SU-DHL-6 (cell line): ENCODE data around the gene FOSL2.

ENCODE experiments used
- H2AFZ ChIP-seq: fragments of 200-600 bp; sonication (generic); 2 replicates; pipeline ENCODE4 v1.6.1; 2014; ENCODE audit warnings: low read depth, mild to moderate bottlenecking, moderate library complexity, mixed read lengths, antibody characterized with exemption, low read length; ENCODE audit not compliant: severe bottlenecking
- H3F3A ChIP-seq: fragments of 200-600 bp; shearing (Covaris generic); 2 replicates; pipeline ENCODE4 v1.6.0; 2016; ENCODE audit warnings: antibody characterized with exemption, mild to moderate bottlenecking; ENCODE audit not compliant: insufficient read depth
- H3K27ac ChIP-seq: fragments of 200-600 bp; sonication (generic); 2 replicates; pipeline ENCODE4 v1.5.1; 2016; ENCODE audit warnings: low read depth, mild to moderate bottlenecking, low read length, moderate library complexity, mixed read lengths
- H3K27me3 ChIP-seq: fragments of 200-600 bp; sonication (generic), shearing (Covaris generic); 2 replicates; pipeline ENCODE4 v1.6.0; 2014; ENCODE audit warnings: mild to moderate bottlenecking, low read length
- H3K36me3 ChIP-seq: fragments of 200-600 bp; sonication (generic); 2 replicates; pipeline ENCODE4 v1.6.1; 2014; ENCODE audit warnings: mild to moderate bottlenecking, low read length, mixed read lengths
- H3K4me2 ChIP-seq: fragments of 300-600, 200-600 bp; shearing (Covaris generic), sonication (generic); 2 replicates; pipeline ENCODE4 v1.6.0; 2014; ENCODE audit warnings: low read length, low read depth, mild to moderate bottlenecking; ENCODE audit not compliant: poor library complexity, severe bottlenecking
- H3K4me3 ChIP-seq: fragments of 200-600 bp; sonication (generic); 2 replicates; pipeline ENCODE4 v1.5.1; 2014; ENCODE audit warnings: antibody characterized with exemption, low read length, mild to moderate bottlenecking, mixed read lengths; ENCODE audit not compliant: insufficient read depth, poor library complexity, severe bottlenecking
- H3K79me2 ChIP-seq: fragments of 200-600 bp; sonication (generic); 2 replicates; pipeline ENCODE4 v1.6.1; 2014; ENCODE audit warnings: mild to moderate bottlenecking, low read length, moderate library complexity; ENCODE audit not compliant: insufficient read depth
- H3K9ac ChIP-seq: fragments of 200-600 bp; sonication (generic); 2 replicates; pipeline ENCODE4 v1.7.0; 2014; ENCODE audit warnings: mild to moderate bottlenecking, low read length
- H3K9me2 ChIP-seq: fragments of 200-600 bp; sonication (generic); replicated peaks from 2 replicates; pipeline ENCODE4 v1.6.1; 2014; ENCODE audit warnings: low read length; ENCODE audit not compliant: insufficient read depth
- H3K9me3 ChIP-seq: fragments of 200-600 bp; sonication (generic); 2 replicates; pipeline ENCODE4 v1.6.1; 2014; ENCODE audit warnings: low read length, mixed read lengths; ENCODE audit not compliant: insufficient read depth
- H4K20me1 ChIP-seq: fragments of 200-600 bp; sonication (generic); 2 replicates; pipeline ENCODE4 v1.6.1; 2014; ENCODE audit warnings: low read depth, mild to moderate bottlenecking, antibody characterized with exemption, low read length, moderate library complexity, mixed read lengths
- EZH2phosphoT487 ChIP-seq: fragments of 200-600 bp; sonication (generic), shearing (Covaris generic); conservative IDR thresholded peaks from 2 replicates; pipeline ENCODE4 v1.6.1; 2018; ENCODE audit warnings: mild to moderate bottlenecking, antibody characterized with exemption, low read length, moderate library complexity, mixed read lengths
- TF ChIP-seq, protein P1 (sequence below): fragments of 200-600 bp; sonication (generic); IDR thresholded peaks from one replicate; pipeline ENCODE4 v1.5.1; 2017; ENCODE audit warnings: antibody characterized with exemption, mild to moderate bottlenecking, low read length, moderate library complexity; ENCODE audit not compliant: insufficient read depth, poor library complexity, severe bottlenecking

FOSL2 gene

DNA sequence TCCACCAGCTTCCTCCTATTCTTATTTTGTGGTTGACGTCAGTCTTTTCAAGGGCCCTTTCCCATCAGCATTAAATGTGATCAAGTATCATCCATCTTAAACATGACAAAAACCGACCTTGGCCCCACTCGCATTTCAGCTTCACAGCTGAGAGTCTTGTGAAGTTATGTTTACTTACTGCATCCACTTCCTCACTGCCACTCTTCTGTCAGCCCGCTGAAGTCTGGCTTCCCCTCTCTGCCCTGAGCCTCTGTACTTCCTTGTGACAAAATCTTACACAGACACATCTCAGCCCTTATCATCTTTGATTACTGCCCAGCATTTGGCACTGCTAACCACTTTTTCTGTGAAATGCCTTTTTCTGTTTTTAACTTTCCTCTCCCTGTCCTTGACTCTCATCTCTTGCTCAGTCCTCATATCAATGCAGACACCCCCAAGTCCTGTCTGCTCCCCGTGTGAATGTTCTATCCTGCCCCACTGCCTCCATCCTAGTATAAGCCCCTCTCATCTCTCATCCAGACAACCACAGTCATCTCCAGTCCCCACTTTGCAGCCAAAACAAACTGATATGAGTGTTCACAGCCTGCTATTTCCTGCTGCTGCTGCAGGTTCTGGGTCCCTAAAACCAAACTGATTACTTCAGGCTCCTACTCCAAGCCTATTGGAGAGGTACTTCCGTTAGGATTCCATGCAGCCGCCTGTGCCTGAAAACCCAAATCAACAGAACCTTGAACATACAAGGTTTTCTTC is 31.4 kb downstream of the FOSL2 start:
- Histone ChIP-seq H2AFZ (no peak overlapping the region), H3K9me2 (no peaks in the 10 kb centered on the region), H3K36me3 (no peaks in the 10 kb centered on the region), H3K27me3 (no peaks in the 10 kb centered on the region), H3K4me3 (no peak overlapping the region), H3K4me2 (no peak overlapping the region), H4K20me1 (no peaks in the 10 kb centered on the region), H3F3A (no peaks in the 10 kb centered on the region), H3K9ac (no peak overlapping the region), H3K27ac (no peak overlapping the region), H3K79me2 (no peaks in the 10 kb centered on the region), H3K9me3 (no peaks in the 10 kb centered on the region)
- TF ChIP-seq, protein P1, sequence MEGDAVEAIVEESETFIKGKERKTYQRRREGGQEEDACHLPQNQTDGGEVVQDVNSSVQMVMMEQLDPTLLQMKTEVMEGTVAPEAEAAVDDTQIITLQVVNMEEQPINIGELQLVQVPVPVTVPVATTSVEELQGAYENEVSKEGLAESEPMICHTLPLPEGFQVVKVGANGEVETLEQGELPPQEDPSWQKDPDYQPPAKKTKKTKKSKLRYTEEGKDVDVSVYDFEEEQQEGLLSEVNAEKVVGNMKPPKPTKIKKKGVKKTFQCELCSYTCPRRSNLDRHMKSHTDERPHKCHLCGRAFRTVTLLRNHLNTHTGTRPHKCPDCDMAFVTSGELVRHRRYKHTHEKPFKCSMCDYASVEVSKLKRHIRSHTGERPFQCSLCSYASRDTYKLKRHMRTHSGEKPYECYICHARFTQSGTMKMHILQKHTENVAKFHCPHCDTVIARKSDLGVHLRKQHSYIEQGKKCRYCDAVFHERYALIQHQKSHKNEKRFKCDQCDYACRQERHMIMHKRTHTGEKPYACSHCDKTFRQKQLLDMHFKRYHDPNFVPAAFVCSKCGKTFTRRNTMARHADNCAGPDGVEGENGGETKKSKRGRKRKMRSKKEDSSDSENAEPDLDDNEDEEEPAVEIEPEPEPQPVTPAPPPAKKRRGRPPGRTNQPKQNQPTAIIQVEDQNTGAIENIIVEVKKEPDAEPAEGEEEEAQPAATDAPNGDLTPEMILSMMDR = no peak
- TF ChIP-seq EZH2phosphoT487 = no peak

DNA sequence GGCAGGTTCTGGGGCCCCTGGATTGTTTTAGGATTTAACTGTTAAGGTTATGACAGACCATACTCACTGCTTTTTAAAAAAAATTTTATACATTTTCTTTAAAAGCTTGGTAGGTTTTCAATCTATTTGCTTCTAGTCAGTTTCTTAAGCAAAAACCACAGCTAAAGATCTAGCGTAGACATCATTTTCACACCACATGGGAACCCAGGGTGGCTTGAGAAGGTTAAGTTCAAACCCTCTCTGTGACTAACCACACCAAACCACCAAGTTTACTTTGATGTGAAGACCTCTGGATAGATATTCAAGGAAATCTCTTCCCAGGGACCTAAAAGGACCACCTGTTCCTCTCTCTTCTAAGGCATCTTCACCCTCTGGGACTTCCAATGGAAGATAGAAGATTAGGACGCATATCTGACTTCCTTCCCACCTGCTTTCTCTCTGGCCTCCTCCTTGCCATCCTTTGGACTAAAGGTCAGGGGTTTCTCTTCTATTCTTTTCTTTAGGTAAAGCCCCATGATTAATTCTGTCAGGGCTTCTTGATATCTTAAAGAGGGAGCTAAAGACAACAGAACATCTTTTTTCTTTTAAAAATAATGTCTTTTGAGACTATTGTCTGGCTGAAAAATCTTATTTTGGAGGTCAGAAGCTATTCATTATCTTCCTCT is 32.3 kb downstream of the FOSL2 start:
- H3K27ac ChIP-seq = no peak overlapping the region
- no peaks in the 10 kb centered on the region for H3K9me2 ChIP-seq
- H3K9ac ChIP-seq = no peak overlapping the region
- H2AFZ ChIP-seq = no peak overlapping the region
- no peaks in the 10 kb centered on the region for H3K36me3 ChIP-seq
- TF ChIP-seq EZH2phosphoT487 = no peak
- TF ChIP-seq, protein P1 = no peak
- H3K9me3 ChIP-seq = no peaks in the 10 kb centered on the region
- no peaks in the 10 kb centered on the region for H4K20me1 ChIP-seq
- H3K4me3 ChIP-seq = no peak overlapping the region
- no peak overlapping the region for H3K4me2 ChIP-seq
- no peaks in the 10 kb centered on the region for H3F3A ChIP-seq
- no peaks in the 10 kb centered on the region for H3K27me3 ChIP-seq
- no peaks in the 10 kb centered on the region for H3K79me2 ChIP-seq

DNA sequence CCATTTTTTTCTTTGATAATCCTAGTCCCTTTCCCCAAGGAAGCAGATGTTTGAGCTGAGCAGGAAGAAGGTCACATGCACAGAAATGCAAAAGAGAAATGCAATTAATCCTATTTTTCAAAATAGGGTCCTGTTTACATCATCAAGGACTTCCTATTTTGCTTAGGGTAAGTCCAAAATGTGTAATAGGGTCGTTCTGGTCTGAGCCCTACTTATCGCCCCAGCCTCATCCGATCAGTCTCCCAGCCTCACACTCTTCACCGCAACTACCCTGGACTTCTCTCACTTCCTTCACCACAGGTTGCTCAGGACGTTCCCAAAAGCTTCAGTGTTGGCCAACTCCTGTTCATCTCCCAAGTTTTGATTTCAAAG is 32.8 kb downstream of the FOSL2 start:
- H3K4me3 ChIP-seq = no peak overlapping the region
- no peak overlapping the region for H3K27ac ChIP-seq
- H3K27me3 ChIP-seq = no peaks in the 10 kb centered on the region
- H2AFZ ChIP-seq = no peak overlapping the region
- TF ChIP-seq, protein P1 = no peak
- TF ChIP-seq EZH2phosphoT487 = no peak
- H3K9me2 ChIP-seq = no peaks in the 10 kb centered on the region
- H3K9ac ChIP-seq = no peak overlapping the region
- H3K9me3 ChIP-seq = no peaks in the 10 kb centered on the region
- no peaks in the 10 kb centered on the region for H3F3A ChIP-seq
- no peaks in the 10 kb centered on the region for H3K79me2 ChIP-seq
- no peak overlapping the region for H3K4me2 ChIP-seq
- H3K36me3 ChIP-seq = no peaks in the 10 kb centered on the region
- no peaks in the 10 kb centered on the region for H4K20me1 ChIP-seq
